Tibial nerve (tissue), 4 donors: ENCODE results near the gene PLCB1. TPM values are rescaled to one million over a fixed set of nuclear protein-coding genes. Genes with fewer than 3 reads are reported as not detected.

ENCODE experiments used
- DNase-seq, 2 donors: peaks; one replicate each; pipeline ENCODE4 v3.0.0-alpha.2; 2019; ENCODE audit warnings: low spot score in 2 of 2
- H3K27ac ChIP-seq, 4 donors: fragments of 200-600 bp; sonication (generic) in 3 of 4; one replicate each; pipeline ENCODE4 v1.5.1; 2017 to 2019; ENCODE audit warnings: mild to moderate bottlenecking in 1 of 4
- H3K27me3 ChIP-seq, 2 donors: fragments of 200-600 bp; sonication (generic) in 1 of 2; one replicate each; pipeline versions ENCODE4 v1.5.1 to v1.6.0; 2017 to 2019
- H3K36me3 ChIP-seq, 3 donors: fragments of 200-600 bp; sonication (generic); one replicate each; pipeline ENCODE4 v1.5.1; 2018 to 2019
- H3K4me1 ChIP-seq, 4 donors: fragments of 200-600 bp; sonication (generic) in 3 of 4; one replicate each; pipeline ENCODE4 v1.5.1; 2017 to 2019
- H3K4me3 ChIP-seq, 4 donors: fragments of 200-600 bp; sonication (generic) in 3 of 4; one replicate each; pipeline ENCODE4 v1.5.1; 2017 to 2019; ENCODE audit warnings: mild to moderate bottlenecking in 1 of 4, moderate library complexity in 1 of 4
- H3K9me3 ChIP-seq, 4 donors: fragments of 200-600 bp; sonication (generic) in 3 of 4; one replicate each; pipeline ENCODE4 v1.5.1; 2017 to 2019
- CTCF ChIP-seq, 5 experiments: fragments of 200-600 bp in 3 of 5; fragments of 450-650 bp in 2 of 5; sonication (generic) in 3 of 5; IDR thresholded peaks; one replicate each; pipeline ENCODE4 v1.5.1; 2016 to 2019; ENCODE audit warnings: antibody characterized with exemption in 5 of 5, mild to moderate bottlenecking in 3 of 5, moderate library complexity in 2 of 5
- EP300 ChIP-seq, 2 donors: sonication (generic); formaldehyde crosslinking; IDR thresholded peaks; one replicate each; pipeline ENCODE4 v1.6.1; 2017; ENCODE audit warnings: antibody characterized with exemption in 2 of 2, mild to moderate bottlenecking in 1 of 2
- POLR2A ChIP-seq, 2 donors: fragments of 450-650 bp; IDR thresholded peaks; one replicate each; pipeline ENCODE4 v1.6.1; 2017; ENCODE audit warnings: antibody characterized with exemption in 2 of 2, mild to moderate bottlenecking in 2 of 2, moderate library complexity in 2 of 2
- WGBS, 2 donors: methylation state at CpG; one replicate each; pipeline ENCODE4 v1.1.5; 2018; 5-methylcytosine and 5-hydroxymethylcytosine counted together
- total RNA-seq, 4 donors: library from RNA; depleted of rRNA; stranded (reverse); fragments of >200 nt; gene quantifications; one replicate each; pipeline ENCODE4 v1.1.0, GENCODE V29; 2016

Gene PLCB1
- total RNA-seq, 4 donors from 2014 or later = 34.7 to 52.8 (median 39.2) TPM

- WGBS, 2 donors = 61 to 63% methylated on average over 3 of the region's 3 CpGs
- no peaks in the 10 kb centered on the region for H3K27me3 ChIP-seq
- H3K4me1 ChIP-seq = peaks cover 0 to 31% (median 4%) of the 10 kb centered on the region in 4 donors
- H3K9me3 ChIP-seq = no peaks in the 10 kb centered on the region
- DNase-seq = no peak
- no peak overlapping the region for H3K4me3 ChIP-seq
- TF ChIP-seq POLR2A (IDR thresholded peaks at IDR 0.05) (no peak), EP300 (IDR thresholded peaks at IDR 0.05) (no peak), CTCF (IDR thresholded peaks at IDR 0.05) (no peak)
- no peak overlapping the region for H3K27ac ChIP-seq
- no peaks in the 10 kb centered on the region for H3K36me3 ChIP-seq
These were observed 87.3 kb downstream of the PLCB1 start for GRCh38 chr20:8219403-8219802.

GRCh38 chr20:8220716-8221115, 88.7 kb downstream of the PLCB1 start:
- DNase-seq = no peak
- H3K27me3 ChIP-seq = no peaks in the 10 kb centered on the region
- WGBS, 2 donors = 21 to 23% methylated on average over 1 of the region's 1 CpG
- no peak overlapping the region for H3K27ac ChIP-seq
- H3K4me3 ChIP-seq = no peak overlapping the region
- no peak for TF ChIP-seq CTCF (IDR thresholded peaks at IDR 0.05)
- no peak for TF ChIP-seq POLR2A (IDR thresholded peaks at IDR 0.05)
- TF ChIP-seq EP300 (IDR thresholded peaks at IDR 0.05) = no peak
- no peaks in the 10 kb centered on the region for H3K9me3 ChIP-seq
- no peaks in the 10 kb centered on the region for H3K36me3 ChIP-seq
- peaks cover 0 to 18% (median 0%) of the 10 kb centered on the region in 4 donors for H3K4me1 ChIP-seq

- Histone ChIP-seq H3K9me3 (no peaks in the 10 kb centered on the region), H3K4me1 (peaks cover 0 to 16% (median 0%) of the 10 kb centered on the region in 4 donors), H3K36me3 (no peaks in the 10 kb centered on the region), H3K27ac (no peak overlapping the region), H3K4me3 (no peak overlapping the region), H3K27me3 (no peaks in the 10 kb centered on the region)
- 89 to 92% methylated on average over 3 of the region's 3 CpGs for WGBS, 2 donors
- TF ChIP-seq EP300 (IDR thresholded peaks at IDR 0.05) = no peak
- no peak for TF ChIP-seq POLR2A (IDR thresholded peaks at IDR 0.05)
- no peak for TF ChIP-seq CTCF (IDR thresholded peaks at IDR 0.05)
- no peak for DNase-seq
These were observed 89.9 kb downstream of the PLCB1 start for GRCh38 chr20:8221887-8222419.

- Histone ChIP-seq H3K4me1 (peaks cover 0 to 18% (median 0%) of the 10 kb centered on the region in 4 donors), H3K36me3 (no peaks in the 10 kb centered on the region), H3K27me3 (no peaks in the 10 kb centered on the region), H3K27ac (no peak overlapping the region), H3K9me3 (no peaks in the 10 kb centered on the region), H3K4me3 (no peak overlapping the region)
- no peak for TF ChIP-seq CTCF (IDR thresholded peaks at IDR 0.05)
- no peak for TF ChIP-seq POLR2A (IDR thresholded peaks at IDR 0.05)
- TF ChIP-seq EP300 (IDR thresholded peaks at IDR 0.05) = no peak
- 32 to 36% methylated on average over 2 of the region's 2 CpGs for WGBS, 2 donors
- DNase-seq = no peak
These were observed 91.2 kb downstream of the PLCB1 start for GRCh38 chr20:8223091-8223870.

GRCh38 chr20:8225658-8226057, 93.6 kb downstream of the PLCB1 start:
- no peak for TF ChIP-seq CTCF (IDR thresholded peaks at IDR 0.05)
- no peak for TF ChIP-seq POLR2A (IDR thresholded peaks at IDR 0.05)
- TF ChIP-seq EP300 (IDR thresholded peaks at IDR 0.05) = no peak
- Histone ChIP-seq H3K4me1 (peaks cover 0 to 18% (median 0%) of the 10 kb centered on the region in 4 donors), H3K27me3 (no peaks in the 10 kb centered on the region), H3K36me3 (no peaks in the 10 kb centered on the region), H3K9me3 (no peaks in the 10 kb centered on the region), H3K4me3 (no peak overlapping the region), H3K27ac (no peak overlapping the region)
- WGBS, 2 donors = 72 to 75% methylated on average over 3 of the region's 3 CpGs
- DNase-seq = no peak
